Fibroblast of the aortic adventitia (primary cell): ENCODE data around the gene ROPN1. TPM values are rescaled to one million over a fixed set of nuclear protein-coding genes. Genes with fewer than 3 reads are reported as not detected.

ENCODE experiments used
- DNase-seq: peaks from one replicate; pipeline ENCODE4 v3.0.0-alpha.2; 2010; ENCODE audit warnings: low read depth
- H3K4me3 ChIP-seq: 2 replicates; pipeline ENCODE4 v1.5.1; 2011; ENCODE audit warnings: low read depth, mild to moderate bottlenecking, control low read depth, low read length, moderate library complexity
- total RNA-seq: library from RNA; depleted of rRNA; stranded (reverse); fragments of >200 nt; gene quantifications from 2 replicates; pipeline ENCODE4 v1.2.3, GENCODE V29; 2012; ENCODE audit warnings: low replicate concordance
- TF ChIP-seq, protein P1 (sequence below): IDR thresholded peaks from 2 replicates; pipeline ENCODE4 v1.5.1; 2011; ENCODE audit warnings: mild to moderate bottlenecking, low read length, control low read depth, inconsistent platforms; ENCODE audit not compliant: insufficient read depth

The ROPN1 gene
- total RNA-seq, 1 donor: not detected

DNA sequence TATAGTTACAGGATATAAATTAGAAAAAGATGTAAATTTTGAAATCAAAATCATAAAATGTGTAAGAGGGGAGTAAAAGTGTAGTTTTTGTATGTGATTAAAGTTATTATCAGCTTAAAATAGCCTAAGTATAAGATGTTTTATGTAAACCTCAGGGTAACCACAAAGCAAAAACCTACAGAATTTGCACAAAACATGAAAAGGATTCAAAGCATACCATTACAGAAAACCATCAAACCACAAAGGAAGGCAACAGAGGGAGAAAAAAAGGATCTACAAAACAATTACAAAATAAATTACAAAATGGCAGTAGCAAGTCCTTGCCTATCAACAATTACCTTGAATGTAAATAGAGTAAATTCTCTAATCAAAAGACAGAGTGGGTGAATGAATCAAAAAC, 71.1 kb downstream of the ROPN1 start:
- no peak for DNase-seq
- TF ChIP-seq, protein P1, sequence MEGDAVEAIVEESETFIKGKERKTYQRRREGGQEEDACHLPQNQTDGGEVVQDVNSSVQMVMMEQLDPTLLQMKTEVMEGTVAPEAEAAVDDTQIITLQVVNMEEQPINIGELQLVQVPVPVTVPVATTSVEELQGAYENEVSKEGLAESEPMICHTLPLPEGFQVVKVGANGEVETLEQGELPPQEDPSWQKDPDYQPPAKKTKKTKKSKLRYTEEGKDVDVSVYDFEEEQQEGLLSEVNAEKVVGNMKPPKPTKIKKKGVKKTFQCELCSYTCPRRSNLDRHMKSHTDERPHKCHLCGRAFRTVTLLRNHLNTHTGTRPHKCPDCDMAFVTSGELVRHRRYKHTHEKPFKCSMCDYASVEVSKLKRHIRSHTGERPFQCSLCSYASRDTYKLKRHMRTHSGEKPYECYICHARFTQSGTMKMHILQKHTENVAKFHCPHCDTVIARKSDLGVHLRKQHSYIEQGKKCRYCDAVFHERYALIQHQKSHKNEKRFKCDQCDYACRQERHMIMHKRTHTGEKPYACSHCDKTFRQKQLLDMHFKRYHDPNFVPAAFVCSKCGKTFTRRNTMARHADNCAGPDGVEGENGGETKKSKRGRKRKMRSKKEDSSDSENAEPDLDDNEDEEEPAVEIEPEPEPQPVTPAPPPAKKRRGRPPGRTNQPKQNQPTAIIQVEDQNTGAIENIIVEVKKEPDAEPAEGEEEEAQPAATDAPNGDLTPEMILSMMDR: no peak
- no peak overlapping the region for H3K4me3 ChIP-seq

DNA sequence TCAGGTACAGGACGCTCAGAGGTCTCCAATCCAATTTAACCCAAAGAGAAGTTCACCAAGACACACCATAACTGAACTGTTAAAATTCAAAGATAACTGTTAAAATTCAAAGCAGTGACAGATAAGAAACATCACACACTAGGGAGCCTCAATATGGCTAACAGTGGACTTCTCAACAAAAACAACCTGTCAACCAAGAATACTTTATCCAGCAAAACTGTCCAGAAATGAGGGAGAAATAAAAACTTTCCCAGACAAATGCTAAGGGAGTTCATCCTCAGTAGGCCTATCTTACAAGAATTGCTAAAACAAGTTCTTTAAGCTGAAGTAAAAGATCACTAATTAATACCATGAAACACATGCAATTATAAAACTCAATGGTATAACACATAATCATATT, 71.5 kb downstream of the ROPN1 start:
- TF ChIP-seq, protein P1: no peak
- DNase-seq: no peak

DNA sequence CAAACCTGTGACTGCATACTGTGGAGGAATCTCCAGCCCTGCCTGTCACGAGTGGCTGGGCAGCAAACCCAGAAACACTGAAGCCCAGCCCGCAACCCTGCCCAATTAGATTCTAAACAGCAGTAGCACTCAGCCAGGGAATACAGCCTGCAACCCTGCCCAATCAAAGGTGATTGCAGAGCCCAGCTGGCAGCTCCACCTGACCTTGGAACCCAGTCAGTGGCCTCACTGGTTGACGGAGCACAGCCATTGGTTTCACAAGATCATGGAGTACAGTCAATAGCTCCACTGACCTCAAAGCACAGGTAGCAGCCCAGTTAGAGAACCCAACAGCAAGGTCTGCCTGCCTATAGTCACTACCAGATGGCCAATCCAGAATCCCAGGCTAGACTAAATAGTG, 72.6 kb downstream of the ROPN1 start:
- TF ChIP-seq, protein P1: no peak
- DNase-seq: no peak
- H3K4me3 ChIP-seq: no peak overlapping the region

More for the DNA sequence above, 71.5 kb downstream of the ROPN1 start:
- no peak overlapping the region for H3K4me3 ChIP-seq

Other genes starting within 250 kb of the ROPN1 start
- gene MYLK, start 107.8 kb downstream of the ROPN1 start, total RNA-seq: 73.8 and 74.7 TPM in 2 replicates
- gene CCDC14, start 30.9 kb downstream of the ROPN1 start, total RNA-seq: 27.5 and 46.0 TPM in 2 replicates
- 0.99 and 5.2 TPM in 2 replicates for gene KALRN, start 41.2 kb upstream of the ROPN1 start, total RNA-seq